ENCODE measurements around the gene SLC11A1. TPM values are rescaled to one million over a fixed set of nuclear protein-coding genes. Genes with fewer than 3 reads are reported as not detected.

SLC11A1 gene
- total and polyA plus RNA-seq, 2 donors (not counting 1 experiment from before 2014, with no cell fraction given): 0.03 to 0.17 TPM

DNA sequence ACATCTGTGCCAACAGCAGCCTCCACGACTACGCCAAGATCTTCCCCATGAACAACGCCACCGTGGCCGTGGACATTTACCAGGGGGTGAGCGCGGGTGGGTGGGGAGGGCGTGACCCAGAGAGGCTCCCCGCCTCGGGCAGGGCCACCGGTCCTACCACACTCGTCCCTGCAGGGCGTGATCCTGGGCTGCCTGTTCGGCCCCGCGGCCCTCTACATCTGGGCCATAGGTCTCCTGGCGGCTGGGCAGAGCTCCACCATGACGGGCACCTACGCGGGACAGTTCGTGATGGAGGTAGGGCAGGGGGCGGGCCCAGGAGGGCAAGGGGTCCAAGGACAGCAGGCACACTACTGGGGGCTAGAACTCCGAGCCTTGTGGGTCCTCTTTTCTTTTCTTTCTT is 9.1 kb downstream of the SLC11A1 start:
- Histone ChIP-seq H3K9me3 (ENCODE audit: control insufficient read depth, insufficient read depth, low read depth, low read length) (no peaks in the 10 kb centered on the region), H3K36me3 (ENCODE audit: control insufficient read depth, insufficient read depth, low read length) (no peaks in the 10 kb centered on the region), H3K9ac (ENCODE audit: insufficient read depth, low read length) (no peak overlapping the region), H3K79me2 (ENCODE audit: control insufficient read depth, insufficient read depth, low read length) (no peaks in the 10 kb centered on the region), H3K27me3 (ENCODE audit: control insufficient read depth, insufficient read depth, low read length) (no peaks in the 10 kb centered on the region), H3K4me3 (replicated peaks in 1 of 4; ENCODE audit: control extremely low read depth in 1 of 4, insufficient read depth in 1 of 4, low read depth in 3 of 4, low read length in 4 of 4) (no peak overlapping the region), H3K27ac (ENCODE audit: insufficient read depth, low read length) (no peak overlapping the region), H4K20me1 (ENCODE audit: control insufficient read depth, extremely low read depth, insufficient read depth, low read length) (no peaks in the 10 kb centered on the region), H3K4me1 (ENCODE audit: control insufficient read depth, extremely low read depth, insufficient read depth, low read length) (peaks cover 5% of the 10 kb centered on the region), H3K4me2 (ENCODE audit: extremely low read depth, insufficient read depth, low read length) (no peak overlapping the region), H2AFZ (ENCODE audit: low read length) (no peak overlapping the region)
- TF ChIP-seq CTCF (conservative IDR thresholded peaks at IDR 0.05 in 1 of 2, IDR thresholded peaks at IDR 0.05 in 1 of 2; ENCODE audit: low read depth in 1 of 2, low read length in 2 of 2): no peak
- no peak for TF ChIP-seq EZH2 (IDR thresholded peaks at IDR 0.05; ENCODE audit: low read length, missing control alignments)
- DNase-seq (ENCODE audit: low read depth in 2 of 2): no peak

DNA sequence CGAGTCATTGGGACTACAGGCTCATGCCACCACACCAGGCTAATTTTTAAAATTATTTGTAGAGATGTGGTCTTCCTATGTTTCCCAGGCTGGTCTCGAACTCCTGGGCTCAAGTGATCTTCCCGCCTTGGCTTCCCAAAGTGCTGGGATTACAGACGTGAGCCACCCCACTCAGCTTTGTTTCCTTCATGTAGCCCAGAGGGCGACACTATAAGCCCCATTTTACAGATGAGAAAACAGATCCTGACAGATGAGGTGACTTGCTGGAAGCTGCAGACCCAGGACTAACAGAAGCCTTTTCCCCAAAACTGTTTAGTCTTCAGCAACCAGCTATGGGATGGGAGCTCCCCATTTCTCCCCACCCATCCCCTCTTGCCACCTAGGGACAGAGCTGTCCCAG is 10.4 kb downstream of the SLC11A1 start:
- Histone ChIP-seq H3K36me3 (ENCODE audit: control insufficient read depth, insufficient read depth, low read length) (no peaks in the 10 kb centered on the region), H3K4me1 (ENCODE audit: control insufficient read depth, extremely low read depth, insufficient read depth, low read length) (peaks cover 11% of the 10 kb centered on the region), H3K4me3 (replicated peaks in 1 of 4; ENCODE audit: control extremely low read depth in 1 of 4, insufficient read depth in 1 of 4, low read depth in 3 of 4, low read length in 4 of 4) (no peak overlapping the region), H4K20me1 (ENCODE audit: control insufficient read depth, extremely low read depth, insufficient read depth, low read length) (no peaks in the 10 kb centered on the region), H3K79me2 (ENCODE audit: control insufficient read depth, insufficient read depth, low read length) (no peaks in the 10 kb centered on the region), H3K27ac (ENCODE audit: insufficient read depth, low read length) (no peak overlapping the region), H2AFZ (ENCODE audit: low read length) (no peak overlapping the region), H3K9ac (ENCODE audit: insufficient read depth, low read length) (no peak overlapping the region), H3K4me2 (ENCODE audit: extremely low read depth, insufficient read depth, low read length) (no peak overlapping the region), H3K9me3 (ENCODE audit: control insufficient read depth, insufficient read depth, low read depth, low read length) (no peaks in the 10 kb centered on the region), H3K27me3 (ENCODE audit: control insufficient read depth, insufficient read depth, low read length) (no peaks in the 10 kb centered on the region)
- no peak for TF ChIP-seq EZH2 (IDR thresholded peaks at IDR 0.05; ENCODE audit: low read length, missing control alignments)
- TF ChIP-seq CTCF (conservative IDR thresholded peaks at IDR 0.05 in 1 of 2, IDR thresholded peaks at IDR 0.05 in 1 of 2; ENCODE audit: low read depth in 1 of 2, low read length in 2 of 2): no peak
- DNase-seq (ENCODE audit: low read depth in 2 of 2): no peak

GRCh38 chr2:218392891-218393462 is 10.9 kb downstream of the SLC11A1 start:
- H3K4me3 ChIP-seq (replicated peaks in 1 of 4; ENCODE audit: control extremely low read depth in 1 of 4, insufficient read depth in 1 of 4, low read depth in 3 of 4, low read length in 4 of 4): no peak overlapping the region
- no peak for TF ChIP-seq CTCF (conservative IDR thresholded peaks at IDR 0.05 in 1 of 2, IDR thresholded peaks at IDR 0.05 in 1 of 2; ENCODE audit: low read depth in 1 of 2, low read length in 2 of 2)
- TF ChIP-seq EZH2 (IDR thresholded peaks at IDR 0.05; ENCODE audit: low read length, missing control alignments): no peak
- no peak overlapping the region for H3K4me2 ChIP-seq (ENCODE audit: extremely low read depth, insufficient read depth, low read length)
- no peak overlapping the region for H2AFZ ChIP-seq (ENCODE audit: low read length)
- no peak overlapping the region for H3K9ac ChIP-seq (ENCODE audit: insufficient read depth, low read length)
- no peaks in the 10 kb centered on the region for H4K20me1 ChIP-seq (ENCODE audit: control insufficient read depth, extremely low read depth, insufficient read depth, low read length)
- H3K9me3 ChIP-seq (ENCODE audit: control insufficient read depth, insufficient read depth, low read depth, low read length): no peaks in the 10 kb centered on the region
- no peak overlapping the region for H3K27ac ChIP-seq (ENCODE audit: insufficient read depth, low read length)
- DNase-seq (ENCODE audit: low read depth in 2 of 2): no peak
- no peaks in the 10 kb centered on the region for H3K27me3 ChIP-seq (ENCODE audit: control insufficient read depth, insufficient read depth, low read length)
- H3K79me2 ChIP-seq (ENCODE audit: control insufficient read depth, insufficient read depth, low read length): no peaks in the 10 kb centered on the region
- H3K4me1 ChIP-seq (ENCODE audit: control insufficient read depth, extremely low read depth, insufficient read depth, low read length): peaks cover 13% of the 10 kb centered on the region
- no peaks in the 10 kb centered on the region for H3K36me3 ChIP-seq (ENCODE audit: control insufficient read depth, insufficient read depth, low read length)
